GM21576 (cell line): ENCODE measurements around the gene PPP3CA.
"Not testable (repeated sequence)": the region's sequence is repeated elsewhere in the genome, so short reads cannot be mapped to it uniquely, and the experiment has no call there.

Experiments used
- ATAC-seq: cut with Tn5 transposase; IDR thresholded peaks from one replicate; pipeline ENCODE4 v1.9.1; 2021; ENCODE audit warnings: mild to moderate bottlenecking, moderate library complexity; ENCODE audit not compliant: unreplicated experiment

PPP3CA gene

DNA sequence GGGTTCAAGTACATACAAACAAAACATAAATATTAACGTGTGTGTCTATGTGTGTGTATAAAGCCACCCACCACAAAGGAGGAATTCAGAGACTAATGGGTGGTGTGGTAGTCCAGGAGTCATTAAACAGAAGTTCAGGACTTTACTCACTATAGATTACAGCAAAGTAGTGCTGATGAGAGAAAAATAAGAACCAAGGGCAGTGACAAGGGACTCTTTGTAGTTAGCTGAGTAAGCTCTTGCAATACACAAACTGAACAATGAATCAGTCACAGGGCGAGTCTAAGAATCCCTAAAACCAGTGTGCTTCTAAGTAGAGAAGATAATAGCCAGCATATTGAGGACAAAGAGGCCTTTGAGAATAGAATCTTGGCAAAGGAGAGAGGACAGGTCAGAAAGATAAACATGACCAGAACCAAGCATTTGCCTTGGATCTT lies 232.4 kb downstream of the PPP3CA start:
- ATAC-seq, result no peak

DNA sequence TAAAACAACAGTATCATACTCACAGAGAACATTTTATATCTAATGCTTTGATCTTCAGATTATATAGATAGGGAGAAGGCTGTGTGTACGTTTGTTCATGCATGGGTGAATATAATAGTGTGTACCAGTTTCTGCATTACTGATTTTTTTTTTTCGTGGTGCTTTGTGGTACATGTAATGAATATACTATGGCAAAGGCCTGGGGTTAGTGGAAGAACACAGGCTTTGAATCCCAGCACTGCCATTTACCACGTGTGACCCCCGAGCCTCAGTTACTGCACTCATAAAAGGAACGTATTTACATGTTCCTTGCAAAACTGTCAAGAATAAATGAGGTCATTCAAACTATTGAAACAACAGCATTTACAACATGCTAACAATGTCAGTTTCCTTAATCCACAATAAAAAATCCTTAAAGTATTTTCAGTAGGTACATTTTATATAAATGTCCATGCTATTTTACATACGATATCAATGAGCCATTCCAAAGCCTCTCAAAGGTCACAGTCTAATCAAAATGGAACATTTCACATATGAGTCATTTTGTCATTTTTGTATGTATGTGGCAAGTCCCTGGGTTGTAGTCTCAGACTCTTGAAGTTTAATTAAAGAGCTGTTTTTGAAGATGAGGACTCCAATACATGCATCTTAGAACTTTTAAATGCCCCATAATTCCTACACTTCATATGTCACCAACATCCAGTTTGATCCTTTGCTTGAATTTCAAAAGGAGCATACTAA lies 242.8 kb downstream of the PPP3CA start:
- no peak for ATAC-seq

DNA sequence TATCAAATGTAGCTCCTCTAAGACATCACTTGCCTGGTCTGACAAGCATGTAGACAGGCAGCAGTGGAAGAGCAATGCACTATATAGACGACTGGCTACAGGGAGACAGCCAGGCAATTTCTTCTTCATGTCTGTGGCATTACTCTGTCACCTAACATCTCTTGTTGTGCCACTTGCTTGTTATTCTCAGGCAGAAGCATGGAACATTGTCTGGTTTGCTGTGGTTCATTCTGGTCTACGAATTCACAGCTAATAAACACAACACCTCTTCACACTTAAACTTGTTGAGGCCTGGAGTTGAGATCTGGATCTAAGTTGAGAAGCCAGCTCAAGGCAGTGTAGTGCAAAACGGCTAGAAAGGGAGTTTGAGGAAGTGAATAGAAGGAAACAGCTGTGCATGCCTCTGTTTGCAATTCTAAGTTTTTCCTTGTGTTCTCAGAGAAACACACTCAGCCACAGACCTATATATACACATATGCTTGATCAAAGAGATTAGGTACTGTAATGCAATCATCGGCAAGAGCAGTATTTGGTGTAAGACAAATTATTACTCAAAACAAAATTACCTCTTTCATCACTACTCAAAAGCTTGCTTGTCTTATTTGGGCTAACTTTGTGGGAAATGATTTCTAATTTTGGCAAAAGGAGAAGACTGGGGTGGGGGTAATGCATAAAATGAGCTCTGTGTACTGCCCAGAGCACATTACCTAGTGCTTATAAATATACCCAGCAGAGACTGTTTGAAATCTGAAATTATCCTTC lies 243.8 kb downstream of the PPP3CA start:
- ATAC-seq, result peak; percentile 95

DNA sequence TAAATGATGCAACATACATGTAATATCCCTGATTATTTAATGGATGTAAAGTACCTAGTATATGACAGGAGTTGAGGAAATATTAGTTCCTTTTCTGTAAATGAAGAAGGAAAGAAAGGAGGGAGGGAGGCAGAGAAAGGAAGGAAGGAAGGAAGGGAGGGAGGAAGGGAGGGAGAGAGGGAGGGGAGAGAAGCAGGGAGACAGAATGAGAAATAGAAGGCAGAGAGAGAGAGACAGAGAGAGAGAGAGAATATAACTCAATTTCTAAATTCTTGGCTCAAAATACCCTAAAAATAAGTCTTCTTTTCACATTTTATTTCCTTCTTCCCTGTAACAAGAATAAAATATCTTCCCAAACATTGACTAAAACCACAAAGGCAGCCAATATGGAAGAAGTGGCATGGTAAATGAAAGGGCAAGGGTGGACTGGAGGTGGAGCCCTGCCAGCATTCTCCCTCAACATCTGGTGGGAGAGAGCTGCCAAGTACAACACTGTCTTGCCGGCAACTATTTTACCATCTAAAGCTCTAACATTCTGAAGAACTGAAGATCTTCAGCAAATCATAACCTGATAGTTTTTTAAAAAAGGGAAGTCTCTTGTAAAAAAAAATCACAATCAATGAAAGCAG lies 245.1 kb downstream of the PPP3CA start:
- ATAC-seq, result no peak

DNA sequence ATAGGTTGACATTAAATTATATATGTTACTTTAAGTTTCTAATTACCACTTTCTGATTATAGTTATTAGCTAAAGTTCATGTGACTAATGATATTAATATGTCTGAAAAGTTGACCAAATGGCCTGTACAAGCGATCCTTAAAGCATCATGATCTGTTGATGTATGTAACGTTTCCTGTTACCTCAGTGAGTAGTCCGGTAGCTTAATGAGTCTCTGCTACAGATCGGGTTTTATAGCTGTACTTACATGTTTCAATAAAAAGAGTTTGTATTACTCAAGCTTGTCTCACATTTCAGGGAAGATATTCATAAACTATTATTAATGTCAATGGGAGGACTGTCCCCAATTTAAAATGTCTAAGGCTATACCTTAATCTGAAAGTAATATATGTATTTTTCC lies 246.3 kb downstream of the PPP3CA start:
- no peak for ATAC-seq

DNA sequence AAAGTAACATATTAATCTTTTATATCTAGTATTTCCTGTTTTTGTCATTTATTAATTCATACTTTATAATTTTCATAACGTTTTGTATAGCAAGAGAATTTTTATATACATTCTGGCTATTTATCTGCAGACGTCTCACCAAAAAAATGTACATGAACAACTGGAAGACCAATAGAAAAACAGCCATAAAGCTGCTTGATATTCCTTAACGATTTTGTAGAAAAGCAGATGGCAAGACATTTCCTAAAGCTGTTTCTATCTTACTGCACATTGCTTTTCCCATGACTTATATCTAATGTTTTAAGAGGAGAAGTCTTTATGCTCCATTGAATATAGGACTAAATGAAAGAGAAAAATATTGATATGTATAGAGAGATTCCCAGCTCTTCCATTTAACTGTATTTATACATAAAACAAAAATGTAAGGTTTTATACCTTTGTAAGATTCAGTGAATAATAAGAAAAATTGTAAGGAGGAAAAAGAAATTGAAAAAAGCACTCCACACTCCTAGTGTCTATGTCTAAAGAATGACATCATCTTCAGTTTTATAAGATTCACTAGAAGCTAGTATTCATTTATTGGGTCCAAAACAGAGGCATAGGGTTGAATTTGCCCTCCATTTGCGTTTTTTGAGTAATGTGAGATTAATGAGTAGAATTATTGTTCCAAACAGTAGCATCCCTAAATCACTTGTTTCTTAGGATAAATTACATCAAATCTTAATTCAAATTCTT lies 248.5 kb downstream of the PPP3CA start:
- no peak for ATAC-seq

DNA sequence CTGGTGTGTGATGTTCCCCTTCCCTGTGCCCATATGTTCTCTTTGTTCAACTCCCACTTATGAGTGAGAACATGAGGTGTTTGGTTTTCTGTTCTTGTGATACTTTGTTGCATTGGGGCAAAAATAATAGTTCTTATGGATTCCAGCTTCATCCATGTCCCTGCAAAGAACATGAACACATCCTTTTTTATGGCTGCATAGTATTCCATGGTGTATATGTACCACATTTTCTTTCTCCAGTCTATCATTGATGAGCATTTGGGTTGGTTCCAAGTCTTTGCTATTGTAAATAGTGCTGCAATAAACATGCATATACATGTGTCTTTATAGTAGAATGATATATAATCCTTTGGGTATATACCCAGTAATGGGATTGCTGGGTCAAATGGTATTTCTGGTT lies 254.7 kb downstream of the PPP3CA start:
- not testable (repeated sequence) for ATAC-seq

DNA sequence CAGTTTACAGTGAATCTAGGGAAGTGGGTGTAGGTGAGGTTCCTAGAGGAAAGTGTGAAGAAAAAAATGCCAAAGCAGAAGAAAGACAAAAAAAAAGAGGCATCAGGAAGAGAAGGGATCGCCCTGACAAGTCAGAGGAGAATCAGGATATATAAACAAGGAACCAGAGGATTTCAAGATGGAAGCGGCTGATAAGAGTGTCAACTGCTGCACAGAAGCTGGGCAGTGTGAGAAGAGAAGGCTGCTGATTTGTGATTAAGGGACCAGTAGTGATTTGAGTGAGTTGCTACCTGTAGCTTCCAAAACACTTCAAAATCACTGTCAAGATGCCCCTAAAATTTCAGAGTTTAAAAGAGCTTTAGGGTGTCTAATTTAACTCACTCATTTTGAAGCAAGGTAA lies 258.2 kb downstream of the PPP3CA start:
- ATAC-seq, result no peak

DNA sequence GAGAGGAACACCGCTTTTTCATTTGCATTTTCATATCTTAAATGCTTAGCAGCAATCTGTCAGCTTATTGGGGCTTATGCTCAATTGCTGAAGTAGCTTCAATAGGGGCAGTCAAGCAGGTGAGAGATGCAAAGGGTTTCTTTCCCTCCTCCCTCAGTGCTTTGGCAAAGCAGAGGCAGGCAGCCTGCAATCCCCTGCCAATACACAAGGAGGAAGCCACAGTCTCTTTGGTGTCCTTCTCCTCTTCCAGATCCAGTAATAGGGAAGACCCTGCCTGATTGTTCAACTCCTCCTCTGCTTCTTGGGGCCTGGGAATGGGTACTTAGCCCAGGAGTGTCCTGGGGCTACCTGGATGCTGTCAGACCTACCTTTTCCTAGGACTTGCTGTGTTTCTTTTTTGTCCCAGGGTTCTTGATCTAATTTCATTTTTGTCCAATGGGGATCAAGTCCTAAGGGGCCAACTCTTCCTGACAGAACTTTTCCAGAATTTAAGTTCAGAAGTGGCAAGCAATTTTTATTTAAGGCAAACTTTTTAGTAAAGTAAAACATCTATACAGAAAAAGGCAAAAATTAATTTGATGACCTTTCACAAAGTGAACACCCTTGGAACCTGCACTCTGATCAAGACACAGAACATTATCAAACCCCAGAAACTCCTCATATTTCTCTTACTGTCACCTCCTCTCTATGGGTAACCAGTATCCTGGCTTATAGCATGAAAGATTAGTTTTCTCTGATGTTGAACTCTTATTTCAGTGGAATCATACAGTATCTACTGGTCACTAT lies 260.3 kb downstream of the PPP3CA start:
- ATAC-seq, result no peak

DNA sequence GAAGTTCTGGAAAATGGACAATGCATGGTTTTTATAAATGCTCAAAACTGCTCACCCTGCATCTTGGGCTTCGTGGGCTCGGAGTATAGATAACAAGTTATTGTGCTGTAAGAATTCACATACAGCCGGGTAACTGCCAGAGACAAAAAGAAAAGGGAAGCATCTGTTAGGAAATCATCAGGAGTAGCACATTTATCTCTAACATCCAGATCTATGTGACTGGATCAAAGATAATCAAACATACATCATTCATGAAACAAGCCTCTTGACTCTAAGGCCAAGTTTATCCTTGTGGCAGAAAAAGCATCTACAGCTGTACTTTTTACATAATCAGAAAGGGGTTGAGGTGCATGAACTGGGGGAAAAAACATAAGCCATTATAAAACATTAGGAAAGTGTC lies 264.2 kb downstream of the PPP3CA start:
- ATAC-seq, result no peak

DNA sequence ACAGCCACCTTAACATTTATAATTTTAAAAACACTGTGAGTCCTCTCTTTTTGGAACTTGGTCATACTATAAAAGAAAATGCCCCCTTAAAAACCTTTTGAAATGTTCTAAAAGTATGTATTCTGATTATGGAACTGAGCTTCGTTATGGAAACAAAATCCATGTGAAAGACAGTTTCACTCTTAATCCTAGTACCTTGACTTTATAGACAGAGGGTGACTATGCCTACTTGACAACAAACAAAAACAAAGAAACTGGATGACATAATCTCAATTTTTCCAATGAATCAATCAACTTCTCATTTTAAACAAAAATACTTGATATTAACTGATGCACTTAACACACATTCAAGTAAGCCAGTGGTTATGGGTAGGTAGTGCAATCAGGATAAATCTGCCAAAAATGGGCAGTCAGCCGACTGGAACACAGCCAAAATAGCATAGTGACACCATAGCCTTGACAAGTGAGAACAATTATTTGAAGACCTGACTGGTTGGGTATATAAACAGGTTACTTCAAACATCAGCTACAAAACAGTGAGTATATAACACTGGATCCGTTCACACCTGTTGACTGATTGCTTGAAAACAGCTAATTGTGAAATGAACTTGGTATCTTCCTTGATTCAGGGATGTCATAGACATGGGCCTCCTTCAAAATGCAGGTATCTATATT lies 265.5 kb downstream of the PPP3CA start:
- ATAC-seq, result no peak

DNA sequence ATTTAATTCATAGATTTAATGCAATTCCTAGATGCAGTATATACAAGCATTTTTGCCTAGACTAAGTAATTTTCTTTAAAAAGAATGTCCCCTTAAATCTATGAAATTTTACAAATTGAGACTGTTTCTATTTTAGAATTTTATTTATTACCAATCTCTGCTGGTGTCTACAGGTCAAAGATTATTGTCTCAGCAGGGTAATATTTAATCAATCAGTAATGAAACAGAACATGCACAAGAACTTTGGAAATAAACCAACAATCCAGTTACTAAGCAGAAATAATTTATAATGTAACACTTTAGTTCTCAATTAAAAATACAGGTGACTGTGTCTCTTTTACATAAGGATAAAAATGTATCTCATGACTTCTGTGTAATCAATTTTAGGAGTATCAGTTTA lies 266.2 kb downstream of the PPP3CA start:
- ATAC-seq, result no peak

DNA sequence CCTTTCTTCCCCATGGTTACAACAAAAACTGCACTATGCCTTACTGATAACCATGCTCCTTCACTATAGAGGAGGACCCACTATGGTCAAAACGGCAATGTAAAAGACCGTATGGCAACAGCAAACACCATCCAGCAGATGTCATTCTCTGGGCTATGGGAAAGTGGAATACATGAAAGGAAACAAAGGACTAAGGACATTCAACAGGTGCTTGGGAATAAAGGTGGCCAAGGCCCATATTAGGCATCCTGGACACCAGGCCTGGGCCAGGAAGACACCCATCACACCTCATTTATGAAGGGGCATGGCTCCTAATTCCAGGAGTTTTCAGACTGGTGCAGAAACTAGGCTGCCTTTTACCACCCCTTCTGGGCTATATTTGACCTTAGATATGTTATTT lies 268.4 kb downstream of the PPP3CA start:
- no peak for ATAC-seq

DNA sequence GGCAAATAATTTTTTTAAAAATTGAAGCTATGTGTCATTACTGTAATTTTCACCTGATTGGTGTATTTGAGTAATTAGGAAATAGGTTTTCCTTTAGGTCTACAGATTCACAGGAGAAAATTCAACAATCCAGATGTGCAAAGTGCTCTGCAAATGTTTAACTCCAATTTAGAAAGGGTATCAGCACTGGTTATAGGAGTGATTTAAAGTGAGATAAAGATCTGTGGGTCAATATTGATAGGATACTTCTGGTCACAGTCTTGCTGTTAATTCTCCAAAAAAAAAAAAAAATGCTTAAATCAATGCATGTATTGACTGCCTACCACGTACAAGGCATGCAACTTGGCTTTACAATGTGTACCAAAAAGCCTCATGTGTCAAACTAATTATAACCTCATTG lies 271.3 kb downstream of the PPP3CA start:
- no peak for ATAC-seq

DNA sequence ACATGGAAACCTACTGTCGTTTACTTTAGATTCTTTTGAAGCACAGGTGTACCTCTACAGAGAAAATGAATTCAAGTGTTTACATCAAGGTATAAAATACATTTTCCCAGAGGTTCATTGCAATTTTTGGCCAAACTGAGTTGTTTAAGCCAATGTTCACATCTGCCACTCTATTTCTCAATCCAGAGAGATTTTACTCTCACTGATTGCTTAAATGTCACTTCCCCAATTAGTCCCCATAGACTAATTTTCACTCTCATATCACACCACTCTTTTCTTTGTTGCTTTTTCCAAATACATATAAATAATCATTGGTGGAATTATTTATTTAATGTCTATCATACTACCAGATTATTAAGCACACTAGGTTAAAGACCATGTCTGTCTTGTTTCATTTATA lies 271.8 kb downstream of the PPP3CA start:
- no peak for ATAC-seq

DNA sequence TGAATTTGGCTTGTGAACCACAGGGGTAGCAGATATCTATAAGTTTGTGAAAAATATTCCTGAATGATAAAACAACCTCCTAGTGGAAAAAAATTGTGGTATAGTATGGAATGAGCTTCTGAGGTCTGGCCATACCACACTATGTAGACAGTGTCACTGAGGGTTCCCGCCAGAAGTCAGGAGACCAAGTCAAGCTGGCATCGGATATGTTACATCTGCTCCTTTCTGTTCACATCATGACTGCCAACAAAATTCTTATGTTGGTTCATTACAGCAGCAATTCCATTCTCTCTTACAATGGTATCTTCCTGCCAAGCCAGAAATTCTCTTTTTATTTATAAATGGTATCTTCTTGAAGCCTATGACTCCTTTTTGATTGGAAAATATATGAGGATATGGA lies 273.0 kb downstream of the PPP3CA start:
- ATAC-seq, result no peak

DNA sequence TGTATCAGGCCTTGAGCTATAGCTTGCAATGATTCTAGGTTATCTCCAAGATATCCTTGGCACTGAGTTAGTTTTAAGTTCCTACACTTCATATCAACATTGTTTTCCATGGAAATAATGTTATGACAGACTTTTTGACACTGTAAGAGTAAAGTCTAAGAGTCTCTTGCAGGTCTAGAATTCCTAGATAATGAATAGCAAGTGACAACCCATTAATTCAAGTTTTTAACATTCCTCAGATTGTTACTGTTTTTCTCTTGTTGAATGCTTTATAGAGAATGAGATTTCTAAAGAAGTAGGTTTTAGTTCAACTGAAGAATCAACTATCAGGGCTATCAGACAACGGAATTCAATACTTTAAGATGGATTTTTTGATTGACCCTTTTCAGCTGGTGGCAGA lies 276.1 kb downstream of the PPP3CA start:
- ATAC-seq, result no peak

DNA sequence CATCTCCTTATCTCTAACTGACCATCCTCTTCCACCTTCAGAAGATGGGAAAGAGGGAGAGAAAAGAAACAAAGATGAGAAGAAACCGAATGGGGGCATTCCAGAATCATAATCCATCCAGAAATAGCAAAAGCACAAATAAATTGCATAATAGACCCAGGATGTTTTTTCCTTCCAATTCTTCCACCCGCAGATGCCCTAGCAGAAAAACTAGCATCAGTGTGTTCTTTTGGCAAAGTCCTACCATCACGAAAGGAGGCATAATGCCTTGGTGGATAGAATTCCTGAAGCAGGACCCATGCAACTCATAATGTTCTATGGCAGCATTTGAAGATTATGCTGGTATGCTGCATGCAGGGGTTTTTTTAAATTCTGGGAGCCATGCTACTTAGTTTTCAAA lies 279.2 kb downstream of the PPP3CA start:
- no peak for ATAC-seq

DNA sequence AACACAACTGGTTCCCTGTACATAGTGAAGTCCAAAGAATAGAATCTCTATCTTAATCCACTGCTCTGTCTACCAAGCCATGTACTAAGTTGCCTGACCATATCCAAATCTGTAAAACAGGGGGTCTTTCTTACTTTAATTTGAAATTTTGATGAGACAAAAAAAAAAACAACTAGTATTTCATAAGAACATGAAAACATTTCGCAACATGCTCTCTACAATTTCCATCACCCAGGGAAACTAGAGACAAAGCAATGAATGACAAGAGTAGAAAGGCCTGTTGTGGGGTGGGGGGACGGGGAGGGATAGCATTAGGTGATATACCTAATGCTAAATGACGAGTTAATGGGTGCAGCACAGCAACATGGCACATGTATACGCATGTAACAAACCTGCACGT lies 279.9 kb downstream of the PPP3CA start:
- no peak for ATAC-seq

DNA sequence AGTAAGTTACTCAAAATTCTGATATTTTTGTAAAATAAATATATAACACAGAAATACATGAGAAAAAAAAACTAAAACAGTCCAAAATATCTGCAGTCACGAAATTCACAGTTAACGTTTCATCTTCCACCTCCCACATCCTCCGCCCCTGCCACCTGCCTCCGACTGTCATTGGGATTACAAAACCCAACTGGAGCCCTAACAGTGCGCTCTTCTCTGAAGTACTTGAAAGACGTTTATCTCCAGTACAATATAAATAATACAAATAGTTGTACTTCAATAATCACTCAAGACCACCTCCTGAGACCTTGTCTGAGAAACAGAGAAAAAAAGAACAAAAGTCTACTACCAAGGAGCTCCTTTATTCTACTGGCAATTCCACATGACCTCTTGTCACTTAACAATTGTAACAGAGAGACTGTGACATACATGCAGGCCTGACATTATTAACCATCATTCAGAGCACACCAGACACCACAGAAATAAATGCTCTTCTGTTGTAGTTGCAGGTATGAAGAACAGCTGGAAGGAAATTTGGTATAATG lies 280.6 kb downstream of the PPP3CA start:
- ATAC-seq, result no peak
